Pancreas (tissue), 10 donors: ENCODE results near the gene KRT10. TPM values are rescaled to one million over a fixed set of nuclear protein-coding genes. Genes with fewer than 3 reads are reported as not detected.

ENCODE experiments used
- ATAC-seq, 4 donors: fragments of 200-7000 bp; cut with Tn5 transposase; one replicate each; pipeline versions ENCODE4 v1.8.0 to v1.9.1; 2020; ENCODE audit warnings: mild to moderate bottlenecking in 4 of 4, moderate library complexity in 4 of 4
- DNase-seq, 6 donors: peaks; one replicate each; pipeline ENCODE4 v3.0.0-alpha.2; 2020
- FAIRE-seq: peaks from 2 replicates; lab custom pipeline; 2012; peaks lifted over from hg19 to GRCh38; lab: Jason Lieb, UNC
- H3K27ac ChIP-seq, 4 donors: fragments of 200-600 bp; sonication (generic); 1 replicate in 3 of 4; 2 replicates in 1 of 4; pipeline versions ENCODE4 v1.5.0 to v1.8.0; 2020
- H3K27me3 ChIP-seq, 4 donors: fragments of 200-600 bp; one replicate each; pipeline ENCODE4 v1.8.0; 2021
- H3K36me3 ChIP-seq, 3 donors: fragments of 200-600 bp; sonication (generic) in 1 of 3; one replicate each; pipeline versions ENCODE4 v1.5.0 to v1.8.0; 2020 to 2021
- H3K4me1 ChIP-seq, 3 donors: fragments of 200-600 bp; one replicate each; pipeline ENCODE4 v1.8.0; 2021
- H3K4me3 ChIP-seq, 4 donors: fragments of 200-600 bp; sonication (generic) in 2 of 4; one replicate each; pipeline versions ENCODE4 v1.5.0 to v1.8.0; 2020 to 2021
- H3K9me3 ChIP-seq, 4 donors: fragments of 200-600 bp; one replicate each; pipeline ENCODE4 v1.8.0; 2021
- WGBS, 2 donors: extraction: QIAGEN DNeasy Blood & Tissue Kit; methylation state at CpG; one replicate each; pipeline ENCODE4 v1.1.7; 2013; 5-methylcytosine and 5-hydroxymethylcytosine counted together
- intact Hi-C, 3 donors: fragments of 100-400 bp; cut with DNase I; formaldehyde crosslinking; loops; one replicate each; pipeline versions ENCODE4 v1.11.1 to v1.14.2; 2022
- polyA plus RNA-seq, 2 donors: library from polyadenylated mRNA; stranded (reverse); fragments of 200-250 nt; gene quantifications; one replicate each; pipeline ENCODE4 v1.2.3, GENCODE V29; 2013
- total RNA-seq, 6 donors: library from RNA; stranded (reverse); fragmentation: NEBNext Ultra II Directional in 4 of 6; extraction: Animal tissue kit (Norgen Biotek cat#: 25700) in 4 of 6; gene quantifications; one replicate each; pipeline versions ENCODE4 v1.2.1 to v1.2.4, GENCODE V29; 2021 to 2023
- TF ChIP-seq, protein P1 (sequence below), 4 donors: fragments of 200-600 bp; sonication (generic) in 3 of 4; IDR thresholded peaks; one replicate each; pipeline versions ENCODE4 v1.5.0 to v1.8.0; 2021; ENCODE audit warnings: antibody characterized with exemption in 4 of 4
- donor health status: healthy with polysubstance abuse.
- donor health status: DM: no; HTN: no; CAD: no; lungs with moderate emphysema.
- donor health status: DM: no; HTN: no; CAD: no.
- donor health status: control.
- donor health status: control.
- donor health status: Bipolar disorder and iron deficiency.
- donor health status: DM: yes; HTN: yes; CAD: no.
- donor health status: DM: no; HTN: no; CAD: no.
- donor health status: DM: no; HTN: no; CAD: no.
- donor health status: DM: yes; HTN: yes; CAD: no.

The KRT10 gene
- total and polyA plus RNA-seq, 8 donors, result 13.9 to 31.0 (median 21.2) TPM

DNA sequence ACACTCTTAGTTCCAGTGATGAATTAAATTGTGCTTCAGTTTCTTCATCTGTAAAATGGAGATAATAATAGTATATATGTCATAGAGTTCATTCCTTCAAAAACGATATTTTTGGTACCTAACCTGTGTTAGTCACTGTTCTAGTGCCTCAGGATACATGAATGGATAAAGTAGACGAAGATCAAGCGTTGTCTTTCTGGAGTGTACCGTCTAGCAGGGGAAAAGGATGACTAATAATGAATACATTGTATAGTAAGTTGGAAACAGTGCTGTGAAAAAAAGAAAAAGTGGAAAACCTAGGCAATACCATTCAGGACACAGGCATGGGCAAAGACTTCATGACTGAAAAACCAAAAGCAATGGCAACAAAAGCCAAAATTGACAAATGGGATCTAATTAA lies 8.6 kb downstream of the KRT10 start:
- no peak for FAIRE-seq
- Histone ChIP-seq H3K27me3 (peaks cover 0 to 20% (median 1%) of the 10 kb centered on the region in 4 donors), H3K9me3 (no peaks in the 10 kb centered on the region), H3K4me3 (no peak overlapping the region), H3K27ac (no peak overlapping the region), H3K36me3 (no peaks in the 10 kb centered on the region), H3K4me1 (peaks cover 0 to 9% (median 8%) of the 10 kb centered on the region in 3 donors)
- TF ChIP-seq, protein P1, sequence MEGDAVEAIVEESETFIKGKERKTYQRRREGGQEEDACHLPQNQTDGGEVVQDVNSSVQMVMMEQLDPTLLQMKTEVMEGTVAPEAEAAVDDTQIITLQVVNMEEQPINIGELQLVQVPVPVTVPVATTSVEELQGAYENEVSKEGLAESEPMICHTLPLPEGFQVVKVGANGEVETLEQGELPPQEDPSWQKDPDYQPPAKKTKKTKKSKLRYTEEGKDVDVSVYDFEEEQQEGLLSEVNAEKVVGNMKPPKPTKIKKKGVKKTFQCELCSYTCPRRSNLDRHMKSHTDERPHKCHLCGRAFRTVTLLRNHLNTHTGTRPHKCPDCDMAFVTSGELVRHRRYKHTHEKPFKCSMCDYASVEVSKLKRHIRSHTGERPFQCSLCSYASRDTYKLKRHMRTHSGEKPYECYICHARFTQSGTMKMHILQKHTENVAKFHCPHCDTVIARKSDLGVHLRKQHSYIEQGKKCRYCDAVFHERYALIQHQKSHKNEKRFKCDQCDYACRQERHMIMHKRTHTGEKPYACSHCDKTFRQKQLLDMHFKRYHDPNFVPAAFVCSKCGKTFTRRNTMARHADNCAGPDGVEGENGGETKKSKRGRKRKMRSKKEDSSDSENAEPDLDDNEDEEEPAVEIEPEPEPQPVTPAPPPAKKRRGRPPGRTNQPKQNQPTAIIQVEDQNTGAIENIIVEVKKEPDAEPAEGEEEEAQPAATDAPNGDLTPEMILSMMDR (IDR thresholded peaks at IDR 0.05), result no peak
- 58 to 67% methylated on average over 4 of the region's 4 CpGs for WGBS, 2 donors
- no peak for ATAC-seq
- intact Hi-C loops, result no loop called here
- no peak for DNase-seq

DNA sequence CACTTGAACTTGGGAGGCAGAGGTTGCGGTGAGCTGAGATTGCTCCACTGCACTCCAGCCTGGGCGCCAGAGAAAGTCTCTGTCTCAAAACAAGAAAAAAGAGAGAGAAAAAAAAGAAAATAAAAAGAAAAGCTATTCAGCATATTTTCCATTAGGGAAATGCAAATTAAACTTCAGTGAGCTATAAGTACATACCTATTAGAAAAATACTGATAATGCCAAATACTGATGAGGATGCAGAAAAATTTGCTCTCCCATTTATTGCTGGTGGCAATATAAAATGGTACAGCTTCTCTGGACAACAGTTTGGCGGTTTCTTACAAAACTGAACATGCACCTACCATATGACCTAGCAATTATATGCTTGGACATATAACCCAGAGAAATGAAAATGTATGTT lies 9.8 kb downstream of the KRT10 start:
- ATAC-seq, result no peak
- Histone ChIP-seq H3K36me3 (no peaks in the 10 kb centered on the region), H3K27ac (no peak overlapping the region), H3K9me3 (no peaks in the 10 kb centered on the region), H3K4me3 (no peak overlapping the region), H3K4me1 (peaks cover 0 to 2% (median under 1%) of the 10 kb centered on the region in 3 donors), H3K27me3 (peaks cover 0 to 20% (median 1%) of the 10 kb centered on the region in 4 donors)
- TF ChIP-seq, protein P1 (IDR thresholded peaks at IDR 0.05), result no peak
- WGBS, 2 donors, result 71 to 84% methylated on average over 3 of the region's 3 CpGs
- FAIRE-seq, result no peak
- DNase-seq, result no peak
- intact Hi-C loops, result no loop called here

DNA sequence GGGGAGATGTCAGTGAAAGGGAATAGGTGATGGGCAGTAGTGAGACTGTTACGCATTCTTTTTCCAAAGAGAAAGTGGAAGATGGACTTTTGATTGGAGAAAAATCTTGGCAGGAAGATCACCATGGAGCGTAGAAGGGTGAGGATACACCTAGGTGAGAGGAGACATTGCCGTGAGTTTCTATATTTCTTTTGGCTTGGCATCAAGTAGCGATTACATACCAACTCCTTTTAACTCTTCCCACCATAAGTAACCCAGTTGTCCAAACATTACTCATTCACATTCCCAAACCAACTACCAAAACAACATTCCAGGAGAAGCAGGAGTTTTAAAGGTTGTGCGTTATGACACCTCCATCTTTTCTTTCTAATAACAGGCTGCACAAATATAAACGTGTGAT lies 11.9 kb downstream of the KRT10 start:
- TF ChIP-seq, protein P1 (IDR thresholded peaks at IDR 0.05), result no peak
- no peak overlapping the region for H3K27ac ChIP-seq

DNA sequence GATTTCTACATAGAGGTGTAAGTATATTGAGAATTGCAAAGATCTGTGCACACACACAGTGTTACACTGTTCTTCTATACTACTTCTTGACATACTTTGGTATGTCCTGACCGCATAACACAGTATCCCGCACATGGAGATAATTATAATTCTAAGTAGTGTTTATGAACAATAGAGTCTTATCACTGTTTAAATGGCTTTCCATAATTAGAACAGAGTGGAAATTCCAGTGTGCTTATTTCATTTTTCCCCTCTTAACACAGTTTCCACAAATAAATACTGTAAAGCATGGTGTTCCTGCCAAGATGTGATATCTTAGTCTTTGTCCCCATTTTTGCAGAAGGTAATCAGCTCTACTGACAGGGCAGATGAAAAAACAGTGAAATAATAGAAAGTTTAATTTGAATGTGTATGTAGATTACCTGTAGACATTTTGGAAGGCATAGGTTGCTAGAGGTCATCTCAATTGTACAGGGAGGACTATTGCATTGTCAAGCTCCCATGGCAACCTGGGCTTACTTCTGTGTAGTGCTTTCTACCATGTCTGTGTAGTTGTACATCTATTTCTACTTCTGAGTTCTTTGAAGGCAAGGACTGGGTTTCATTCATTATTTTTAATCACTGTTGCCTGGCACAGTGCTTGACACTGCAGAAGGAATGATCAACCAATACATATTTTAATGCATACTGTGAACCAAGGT lies 12.5 kb downstream of the KRT10 start:
- WGBS, 2 donors, result 60% methylated on average over 2 of the region's 2 CpGs
- H3K4me1 ChIP-seq, result no peaks in the 10 kb centered on the region
- ATAC-seq (no peak), DNase-seq (no peak), FAIRE-seq (no peak)
- no peak overlapping the region for H3K27ac ChIP-seq
- intact Hi-C loops, result loop anchor here in 1 of 3 donors (10.0 kb wide), 1 partner anchor 845 kb away; no protein-coding TSS in a partner anchor
- TF ChIP-seq, protein P1 (IDR thresholded peaks at IDR 0.05), result no peak
- peaks cover 0 to 38% (median 1%) of the 10 kb centered on the region in 4 donors for H3K27me3 ChIP-seq
- no peaks in the 10 kb centered on the region for H3K9me3 ChIP-seq
- H3K36me3 ChIP-seq, result no peaks in the 10 kb centered on the region
- no peak overlapping the region for H3K4me3 ChIP-seq

More for the DNA sequence above, 11.9 kb downstream of the KRT10 start:
- Histone ChIP-seq H3K9me3 (no peaks in the 10 kb centered on the region), H3K27me3 (peaks cover 0 to 32% (median 1%) of the 10 kb centered on the region in 4 donors), H3K4me3 (no peak overlapping the region), H3K36me3 (no peaks in the 10 kb centered on the region), H3K4me1 (no peaks in the 10 kb centered on the region)
- no peak for DNase-seq
- no peak for ATAC-seq
- intact Hi-C loops, result no loop called here
- no peak for FAIRE-seq
- 53 to 59% methylated on average over 6 of the region's 6 CpGs for WGBS, 2 donors

DNA sequence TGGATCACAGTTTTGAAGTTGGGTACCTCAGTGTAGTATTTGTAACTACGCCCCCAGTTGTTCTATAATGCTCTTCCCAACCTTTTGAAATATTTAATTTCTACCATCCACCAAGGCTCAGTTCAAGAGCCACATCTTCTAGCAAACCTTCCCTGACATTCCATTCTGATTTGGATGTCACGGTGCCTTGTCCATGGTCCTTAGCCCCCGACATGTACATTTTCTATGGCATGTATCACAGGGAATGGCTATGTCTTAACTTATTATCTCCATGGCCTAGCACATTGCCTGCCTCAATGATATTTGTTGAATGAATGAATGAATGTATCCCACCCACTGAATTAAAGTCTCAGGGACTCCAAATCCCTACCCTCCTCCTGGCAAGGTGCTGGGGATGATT lies 16.3 kb downstream of the KRT10 start:
- intact Hi-C loops, result loop anchor here in 1 of 3 donors (10.0 kb wide), 1 partner anchor 849 kb away; no protein-coding TSS in a partner anchor
- ATAC-seq, result no peak
- Histone ChIP-seq H3K9me3 (no peaks in the 10 kb centered on the region), H3K27me3 (peaks cover 0 to 27% (median 0%) of the 10 kb centered on the region in 4 donors), H3K4me1 (peaks cover 0 to 4% (median 0%) of the 10 kb centered on the region in 3 donors), H3K4me3 (no peak overlapping the region), H3K27ac (no peak overlapping the region), H3K36me3 (no peaks in the 10 kb centered on the region)
- no peak for DNase-seq
- 56 to 68% methylated on average over 3 of the region's 3 CpGs for WGBS, 2 donors
- FAIRE-seq, result no peak
- TF ChIP-seq, protein P1 (IDR thresholded peaks at IDR 0.05), result no peak
